GM18526 (cell line): ENCODE results near the gene RPLP2.

Experiments used
- POLR2A ChIP-seq: IDR thresholded peaks from 3 replicates; pipeline ENCODE4 v1.6.1; 2011; ENCODE audit not compliant: insufficient read length; ENCODE audit errors: extremely low read depth

Gene RPLP2

GRCh38 chr11:849951-850774, 40.4 kb downstream of the RPLP2 start:
- TF ChIP-seq POLR2A: no peak

GRCh38 chr11:850775-851763, 41.3 kb downstream of the RPLP2 start:
- no peak for TF ChIP-seq POLR2A

- TF ChIP-seq POLR2A: no peak
Measured at GRCh38 chr11:852762-853161, 43.0 kb downstream of the RPLP2 start.

GRCh38 chr11:853682-854448, 44.1 kb downstream of the RPLP2 start:
- no peak for TF ChIP-seq POLR2A

GRCh38 chr11:854601-855329, 45.0 kb downstream of the RPLP2 start:
- no peak for TF ChIP-seq POLR2A

- TF ChIP-seq POLR2A: no peak
Measured at GRCh38 chr11:855330-855674, 45.5 kb downstream of the RPLP2 start.

- TF ChIP-seq POLR2A: no peak
Measured at GRCh38 chr11:855796-856195, 46.0 kb downstream of the RPLP2 start.

- no peak for TF ChIP-seq POLR2A
Measured at GRCh38 chr11:856397-856796, 46.6 kb downstream of the RPLP2 start.

- TF ChIP-seq POLR2A: no peak
Measured at GRCh38 chr11:858053-858761, 48.4 kb downstream of the RPLP2 start.

GRCh38 chr11:858762-859339, 49.1 kb downstream of the RPLP2 start:
- TF ChIP-seq POLR2A: no peak

GRCh38 chr11:859394-860131, 49.8 kb downstream of the RPLP2 start:
- no peak for TF ChIP-seq POLR2A

GRCh38 chr11:860234-861104, 50.7 kb downstream of the RPLP2 start:
- no peak for TF ChIP-seq POLR2A
